ENCODE results near the gene MCHR1. TPM values are rescaled to one million over a fixed set of nuclear protein-coding genes. Genes with fewer than 3 reads are reported as not detected.

The MCHR1 gene
- polyA plus RNA-seq, 1 donor (not counting 4 experiments of a cell fraction or from before 2014, with no cell fraction given): 0.12 TPM

GRCh38 chr22:40642316-40642715, 37.0 kb upstream of the MCHR1 start:
- no peak for TF ChIP-seq EZH2 (IDR thresholded peaks at IDR 0.05; ENCODE audit: low read length)
- no peak for TF ChIP-seq CTCF (optimal IDR thresholded peaks at IDR 0.05 in 1 of 3, IDR thresholded peaks at IDR 0.05 in 1 of 3, conservative IDR thresholded peaks at IDR 0.05 in 1 of 3; ENCODE audit: extremely low read depth in 1 of 3, insufficient read depth in 2 of 3, low read length in 3 of 3)
- no peak for DNase-seq (ENCODE audit: low read depth, low spot score)
- no peaks in the 10 kb centered on the region for H3K36me3 ChIP-seq (ENCODE audit: control insufficient read depth in 2 of 2, extremely low read depth in 1 of 2, insufficient read depth in 2 of 2, low read length in 2 of 2)
- no peak for FAIRE-seq
- dilution Hi-C loops (cut with MboI; ENCODE audit: extremely low pct_ligation_motif_present, low sequenced_read_pairs): loop anchor here (25.0 kb wide), 1 partner anchor 105 kb away; no protein-coding TSS in a partner anchor
- peaks cover 27% of the 10 kb centered on the region for H3K4me1 ChIP-seq (ENCODE audit: control insufficient read depth, extremely low read depth, insufficient read depth, low read length)
- no peak overlapping the region for H3K9ac ChIP-seq (ENCODE audit: control insufficient read depth, extremely low read depth, insufficient read depth, low read length)
- no peaks in the 10 kb centered on the region for H3K79me2 ChIP-seq (ENCODE audit: control insufficient read depth, insufficient read depth, low read length)
- H3K4me3 ChIP-seq (ENCODE audit: control insufficient read depth in 2 of 3, extremely low read depth in 1 of 3, insufficient read depth in 2 of 3, low read depth in 1 of 3, low read length in 3 of 3): no peak overlapping the region
- H3K9me1 ChIP-seq (ENCODE audit: control insufficient read depth, extremely low read depth, insufficient read depth, low read length): no peaks in the 10 kb centered on the region
- no peaks in the 10 kb centered on the region for H3K27me3 ChIP-seq (ENCODE audit: control insufficient read depth, extremely low read depth, insufficient read depth, low read length)
- H3K9me3 ChIP-seq (ENCODE audit: control insufficient read depth, low read depth, low read length): no peaks in the 10 kb centered on the region
- H2AFZ ChIP-seq (ENCODE audit: control insufficient read depth, low read length): no peak overlapping the region
- no peak overlapping the region for H3K4me2 ChIP-seq (ENCODE audit: control insufficient read depth, extremely low read depth, insufficient read depth, low read depth, low read length)
- no peaks in the 10 kb centered on the region for H4K20me1 ChIP-seq (ENCODE audit: control insufficient read depth, extremely low read depth, insufficient read depth, low read length)
- H3K27ac ChIP-seq (ENCODE audit: control insufficient read depth, insufficient read depth, low read length): no peak overlapping the region

GRCh38 chr22:40645579-40646197, 33.6 kb upstream of the MCHR1 start:
- Histone ChIP-seq H3K4me3 (ENCODE audit: control insufficient read depth in 2 of 3, extremely low read depth in 1 of 3, insufficient read depth in 2 of 3, low read depth in 1 of 3, low read length in 3 of 3) (no peak overlapping the region), H2AFZ (ENCODE audit: control insufficient read depth, low read length) (peak overlapping the region; percentile 21), H3K79me2 (ENCODE audit: control insufficient read depth, insufficient read depth, low read length) (no peaks in the 10 kb centered on the region), H3K9me1 (ENCODE audit: control insufficient read depth, extremely low read depth, insufficient read depth, low read length) (no peaks in the 10 kb centered on the region), H3K9ac (ENCODE audit: control insufficient read depth, extremely low read depth, insufficient read depth, low read length) (no peak overlapping the region), H3K4me1 (ENCODE audit: control insufficient read depth, extremely low read depth, insufficient read depth, low read length) (peaks cover 31% of the 10 kb centered on the region), H3K4me2 (ENCODE audit: control insufficient read depth, extremely low read depth, insufficient read depth, low read depth, low read length) (peak overlapping the region; percentile 51), H3K27ac (ENCODE audit: control insufficient read depth, insufficient read depth, low read length) (peak overlapping the region; percentile 93), H3K27me3 (ENCODE audit: control insufficient read depth, extremely low read depth, insufficient read depth, low read length) (no peaks in the 10 kb centered on the region), H4K20me1 (ENCODE audit: control insufficient read depth, extremely low read depth, insufficient read depth, low read length) (no peaks in the 10 kb centered on the region), H3K9me3 (ENCODE audit: control insufficient read depth, low read depth, low read length) (no peaks in the 10 kb centered on the region), H3K36me3 (ENCODE audit: control insufficient read depth in 2 of 2, extremely low read depth in 1 of 2, insufficient read depth in 2 of 2, low read length in 2 of 2) (no peaks in the 10 kb centered on the region)
- TF ChIP-seq CTCF (optimal IDR thresholded peaks at IDR 0.05 in 1 of 3, IDR thresholded peaks at IDR 0.05 in 1 of 3, conservative IDR thresholded peaks at IDR 0.05 in 1 of 3; ENCODE audit: extremely low read depth in 1 of 3, insufficient read depth in 2 of 3, low read length in 3 of 3) (no peak), EZH2 (IDR thresholded peaks at IDR 0.05; ENCODE audit: low read length) (no peak)
- dilution Hi-C loops (cut with MboI; ENCODE audit: extremely low pct_ligation_motif_present, low sequenced_read_pairs): loop anchor here (25.0 kb wide), 1 partner anchor 108 kb away; no protein-coding TSS in a partner anchor
- DNase-seq (ENCODE audit: low read depth, low spot score): no peak
- no peak for FAIRE-seq

All from keratinocyte (primary cell).